NB4 (cell line): ENCODE results near the gene PRKAR1B.

Experiments used
- DNase-seq: peaks from one replicate; pipeline ENCODE4 v3.0.0; 2010; ENCODE audit warnings: low read depth
- H3K4me3 ChIP-seq: one replicate; pipeline ENCODE4 v1.5.1; 2011; ENCODE audit warnings: mild to moderate bottlenecking, low read depth, low read length, moderate library complexity
- CTCF ChIP-seq: IDR thresholded peaks from one replicate; pipeline ENCODE4 v1.5.1; 2012; ENCODE audit warnings: low read depth, low read length
- MAX ChIP-seq: IDR thresholded peaks from 2 replicates; pipeline ENCODE4 v1.6.1; 2011; ENCODE audit warnings: low read depth, low read length
- MYC ChIP-seq: IDR thresholded peaks from 2 replicates; pipeline ENCODE4 v1.6.1; 2011; ENCODE audit warnings: low read depth, low read length
- POLR2A ChIP-seq: IDR thresholded peaks from 2 replicates; pipeline ENCODE4 v1.6.1; 2011; ENCODE audit warnings: mild to moderate bottlenecking; ENCODE audit not compliant: insufficient read length; ENCODE audit errors: extremely low read depth

PRKAR1B gene

GRCh38 chr7:621572-622285 lies 105.4 kb downstream of the PRKAR1B start:
- no peak overlapping the region for H3K4me3 ChIP-seq
- no peak for DNase-seq
- TF ChIP-seq POLR2A (no peak), MYC (no peak), MAX (no peak), CTCF (no peak)

GRCh38 chr7:620885-621284 lies 106.2 kb downstream of the PRKAR1B start:
- TF ChIP-seq MAX (no peak), MYC (no peak), CTCF (no peak), POLR2A (no peak)
- no peak overlapping the region for H3K4me3 ChIP-seq
- DNase-seq = no peak

GRCh38 chr7:620056-620455 lies 107.0 kb downstream of the PRKAR1B start:
- no peak overlapping the region for H3K4me3 ChIP-seq
- no peak for TF ChIP-seq POLR2A
- TF ChIP-seq MAX = no peak
- no peak for TF ChIP-seq CTCF
- DNase-seq = peak; percentile 49

- TF ChIP-seq CTCF (no peak), POLR2A (no peak), MAX (no peak), MYC (no peak)
- no peak overlapping the region for H3K4me3 ChIP-seq
- DNase-seq = no peak
These were observed 107.7 kb downstream of the PRKAR1B start for GRCh38 chr7:619368-619840.

- H3K4me3 ChIP-seq = no peak overlapping the region
- peak; percentile 49 for DNase-seq
- TF ChIP-seq MAX (no peak), CTCF (no peak), POLR2A (no peak), MYC (no peak)
These were observed 108.3 kb downstream of the PRKAR1B start for GRCh38 chr7:618539-619367.
